Measurements from ENCODE around the gene MAP1LC3B2. TPM values are rescaled to one million over a fixed set of nuclear protein-coding genes. Genes with fewer than 3 reads are reported as not detected.
"Not testable (repeated sequence)": the region's sequence is repeated elsewhere in the genome, so short reads cannot be mapped to it uniquely, and the experiment has no call there.

Gene MAP1LC3B2
- polyA plus RNA-seq, 12 donors: 3.5 to 8.0 (median 6.1) TPM; not detected in 2

GRCh38 chr12:116556964-116557698 lies 2.0 kb upstream of the MAP1LC3B2 start:
- DNase-seq: no peak

DNA sequence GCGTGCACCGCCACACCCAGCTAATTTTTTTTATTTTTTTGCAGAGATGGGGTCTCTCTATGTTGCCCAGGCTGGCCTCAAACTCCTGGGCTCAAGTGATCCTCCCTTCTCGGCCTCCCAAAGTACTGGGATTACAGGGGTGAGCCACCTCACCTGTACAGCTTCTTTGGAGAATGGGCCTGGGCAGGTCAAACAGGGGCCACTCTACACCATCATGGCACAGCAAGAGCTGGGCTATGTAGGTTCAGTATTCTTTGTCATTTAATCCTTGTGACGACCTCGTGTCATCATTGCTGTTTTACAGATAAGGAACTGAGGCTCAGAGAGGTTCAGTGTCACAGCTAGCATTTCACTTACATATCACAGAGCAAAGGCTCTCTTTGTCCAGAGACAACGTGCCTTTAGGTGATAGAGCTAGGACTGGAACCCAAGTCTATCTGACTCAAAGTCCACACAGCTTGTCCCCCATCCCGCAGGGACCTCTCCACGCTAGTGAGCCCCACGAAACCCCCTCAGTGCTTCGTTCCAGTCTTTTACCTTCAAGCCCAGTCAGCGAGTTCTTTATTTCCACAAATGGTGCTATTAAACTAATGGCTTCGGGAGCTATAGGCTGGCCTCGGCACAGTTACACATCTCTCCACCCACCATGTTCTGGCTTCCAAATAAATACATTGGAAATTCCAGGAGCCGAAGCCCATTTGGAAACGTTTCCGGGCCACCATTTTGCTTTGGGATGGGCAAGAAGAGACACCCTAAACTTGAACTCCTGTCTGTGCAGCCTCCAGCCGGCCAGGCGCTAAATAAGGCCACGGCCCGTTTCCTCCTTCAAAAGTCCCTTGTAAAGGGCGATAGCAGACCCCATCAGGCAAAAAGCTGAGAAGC lies 660 bp upstream of the MAP1LC3B2 start:
- no peak for DNase-seq

DNA sequence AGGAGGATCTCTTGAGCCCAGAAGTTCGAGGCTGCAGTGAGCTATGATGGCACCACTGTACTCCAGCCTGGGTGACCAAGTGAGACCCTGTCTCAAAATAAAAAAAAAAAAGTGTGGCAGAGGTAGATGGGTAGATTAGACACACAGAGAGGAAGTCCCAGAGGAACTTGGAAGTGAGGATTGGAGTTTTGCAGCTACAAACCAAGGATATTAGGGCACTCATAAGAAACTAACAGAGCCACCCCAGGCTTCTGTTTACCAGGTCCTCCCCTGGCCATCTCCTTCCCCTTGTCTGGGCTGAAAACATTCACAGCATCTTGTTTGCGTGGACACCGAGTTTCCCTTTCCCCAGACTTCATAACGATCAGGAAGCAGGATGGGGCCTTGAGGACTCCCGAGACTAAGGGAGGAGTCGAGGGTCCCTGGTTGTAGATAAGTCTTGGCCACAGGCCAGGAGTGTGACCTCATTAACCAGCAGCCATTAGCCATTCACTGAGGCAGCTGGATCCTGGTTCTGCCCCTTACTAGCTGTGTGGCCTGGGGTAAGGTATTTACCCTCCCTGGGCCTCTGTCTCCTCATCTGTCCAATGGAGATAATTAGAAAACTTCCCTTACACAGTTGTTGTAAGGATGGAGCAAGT lies 2.1 kb downstream of the MAP1LC3B2 start:
- DNase-seq: no peak

DNA sequence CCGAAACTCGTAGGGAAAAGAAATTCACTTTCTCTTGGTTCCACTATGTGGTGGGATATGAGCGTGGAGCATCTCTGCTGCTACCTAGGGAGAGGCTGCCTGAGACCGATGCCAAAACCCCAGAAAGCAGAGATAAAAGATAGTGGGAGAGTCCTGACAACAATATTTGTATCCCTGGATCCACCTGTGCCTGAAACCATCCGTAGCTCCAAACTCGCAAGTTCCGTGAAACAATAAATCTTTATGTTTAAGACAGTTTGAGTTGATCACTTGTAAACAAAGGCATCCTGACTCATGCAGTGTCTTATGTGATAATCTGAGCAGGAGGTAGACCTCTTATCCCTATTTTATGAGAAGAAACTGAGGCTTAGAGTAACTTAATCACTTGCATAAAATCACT lies 2.9 kb downstream of the MAP1LC3B2 start:
- no peak for DNase-seq

- DNase-seq: no peak
Measured at GRCh38 chr12:116563262-116563661, 4.1 kb downstream of the MAP1LC3B2 start.

DNA sequence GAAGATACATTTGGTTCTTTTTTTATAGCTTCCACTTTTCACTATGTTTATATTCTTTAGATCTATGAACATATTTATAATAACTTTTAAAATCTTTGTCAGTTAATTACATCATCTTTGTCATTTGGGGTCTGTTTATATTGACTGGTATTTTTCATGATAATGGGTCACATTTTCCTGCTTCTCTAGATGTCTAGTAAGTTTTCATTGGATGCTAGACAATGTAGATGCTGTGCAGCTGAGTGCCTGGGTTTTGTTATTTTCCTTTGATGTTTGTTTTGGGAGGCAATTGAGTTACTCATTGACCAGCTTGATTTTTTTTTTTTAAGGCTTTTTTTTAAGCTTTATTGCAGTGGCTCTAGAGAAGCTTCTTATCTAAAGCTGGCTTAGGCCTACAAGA lies 4.9 kb downstream of the MAP1LC3B2 start:
- no peak for DNase-seq

- DNase-seq: not testable (repeated sequence)
Measured at GRCh38 chr12:116565221-116565620, 6.0 kb downstream of the MAP1LC3B2 start.

GRCh38 chr12:116565963-116566362 lies 6.8 kb downstream of the MAP1LC3B2 start:
- no peak for DNase-seq

DNA sequence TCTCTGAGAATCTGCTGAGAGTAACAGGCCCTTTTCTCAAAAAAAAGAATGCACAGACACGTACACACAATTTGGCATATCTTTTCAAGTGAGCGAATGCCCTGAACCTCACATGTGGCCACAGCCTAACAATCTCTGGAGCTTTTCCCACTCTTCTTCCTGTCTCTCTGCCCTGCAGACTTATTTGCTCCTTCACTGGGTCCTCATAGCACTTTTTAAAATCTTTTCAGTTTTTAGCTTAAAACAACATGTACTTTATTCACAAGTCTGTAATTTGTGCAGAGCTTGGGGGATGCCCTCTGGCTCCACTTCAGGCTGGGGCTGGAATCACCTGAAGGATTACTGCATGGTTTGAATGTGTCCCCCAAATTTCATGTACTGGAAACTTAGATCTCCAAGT lies 9.0 kb downstream of the MAP1LC3B2 start:
- no peak for DNase-seq

DNA sequence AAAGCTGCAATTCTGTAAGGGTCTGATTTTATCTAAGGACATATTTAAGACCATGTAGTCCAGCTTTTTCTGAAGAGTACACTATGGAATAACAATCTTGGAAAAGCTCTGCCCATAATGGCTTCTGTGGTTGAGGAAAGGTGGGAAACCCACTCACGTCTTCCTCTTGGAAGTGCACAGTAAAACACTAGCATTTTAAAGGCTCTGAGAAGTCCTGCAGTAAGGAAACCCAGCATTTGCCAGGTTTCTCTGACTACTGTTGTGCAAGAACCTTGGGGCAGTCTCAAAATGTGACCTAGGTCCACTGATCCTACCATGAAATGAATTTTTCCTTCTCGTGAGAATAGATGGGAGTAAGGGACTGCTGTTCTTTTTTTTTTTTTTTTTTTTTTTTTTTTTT lies 11.9 kb downstream of the MAP1LC3B2 start:
- no peak for DNase-seq

DNA sequence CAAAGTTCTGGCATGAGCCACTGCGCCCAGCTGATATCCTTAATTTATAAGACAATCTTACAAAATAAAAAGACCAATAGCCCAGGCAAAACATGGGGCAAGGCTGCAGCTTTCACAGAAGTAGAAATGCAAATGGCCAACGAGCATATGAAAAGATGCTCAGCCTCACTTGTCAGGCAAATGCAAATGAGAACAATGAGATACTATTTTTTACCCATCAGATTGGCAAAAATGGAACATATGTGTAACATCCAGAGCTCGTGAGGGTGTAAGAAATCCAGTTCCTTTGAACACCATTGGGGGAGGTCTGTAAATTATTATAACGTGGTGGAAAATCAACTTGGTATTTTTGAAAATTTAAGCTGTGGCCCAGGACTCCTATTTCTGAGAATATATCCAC lies 14.6 kb downstream of the MAP1LC3B2 start:
- no peak for DNase-seq

- DNase-seq: not testable (repeated sequence)
Measured at GRCh38 chr12:116575754-116576153, 16.6 kb downstream of the MAP1LC3B2 start.

GRCh38 chr12:116577154-116577561 lies 18.0 kb downstream of the MAP1LC3B2 start:
- no peak for DNase-seq

DNA sequence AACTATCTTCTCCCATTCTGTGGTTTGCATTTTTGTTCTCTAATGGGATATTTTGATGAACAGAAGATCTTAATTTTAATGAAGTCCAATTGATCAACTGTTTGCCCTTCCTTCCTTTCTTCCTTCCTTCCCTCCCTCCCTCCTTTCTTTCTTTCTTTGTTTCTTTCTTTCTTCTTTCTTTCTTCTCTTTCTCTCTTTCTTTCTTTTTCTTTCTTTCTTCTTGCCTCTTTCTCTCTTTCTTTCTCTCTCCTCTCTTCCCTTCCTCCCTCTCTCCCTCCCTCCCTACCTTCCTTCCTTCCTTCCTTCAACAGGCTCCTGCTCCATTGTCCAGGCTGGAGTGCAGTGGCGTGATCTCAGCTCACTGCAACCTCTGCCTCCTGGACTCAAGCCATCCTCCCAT lies 18.9 kb downstream of the MAP1LC3B2 start:
- DNase-seq: no peak

DNA sequence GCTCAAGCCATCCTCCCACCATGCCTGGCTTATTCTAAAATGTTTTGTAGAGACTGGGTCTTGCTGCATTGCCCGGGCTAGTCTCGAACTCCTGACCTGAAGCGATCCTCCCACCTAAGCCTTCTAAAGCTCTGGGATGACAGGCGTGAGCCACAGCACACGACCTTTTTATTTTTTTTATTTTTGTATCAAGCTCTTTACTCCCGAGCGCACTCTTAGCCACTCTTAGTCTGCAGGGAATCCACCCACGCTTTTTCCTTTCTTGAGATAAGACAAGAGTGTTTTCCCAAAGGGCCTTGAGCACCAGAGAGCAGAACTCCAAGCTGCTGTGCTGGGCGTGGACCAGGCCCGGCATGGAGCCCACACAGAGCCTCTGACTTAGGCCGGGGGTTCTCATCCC lies 23.4 kb downstream of the MAP1LC3B2 start:
- DNase-seq: no peak

DNA sequence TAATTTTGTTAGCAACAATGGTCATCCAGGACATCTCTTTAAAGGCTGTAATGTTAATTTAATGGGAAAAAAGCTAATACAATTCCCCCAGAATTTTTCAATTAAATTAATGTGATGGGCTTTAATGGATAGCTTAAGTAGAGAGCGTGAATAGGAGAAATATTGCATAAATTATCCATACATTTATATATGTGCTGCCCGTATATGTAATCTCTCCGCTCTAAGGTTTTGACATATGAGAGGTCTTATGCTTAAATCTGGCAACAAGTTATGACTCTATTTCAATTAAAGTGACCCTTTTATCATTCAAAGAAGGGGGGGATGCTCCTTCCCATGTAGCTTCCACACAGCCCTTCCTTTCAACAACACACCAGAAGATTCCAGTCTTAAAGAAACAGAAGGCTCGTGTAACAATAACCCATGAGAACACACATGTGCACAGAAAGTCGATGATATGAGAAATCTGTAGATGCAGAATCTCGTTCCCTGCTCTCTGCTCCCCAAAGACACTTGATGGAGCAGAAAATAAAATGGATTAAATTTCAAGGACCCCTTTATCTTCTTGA lies 24.0 kb downstream of the MAP1LC3B2 start:
- no peak for DNase-seq

DNA sequence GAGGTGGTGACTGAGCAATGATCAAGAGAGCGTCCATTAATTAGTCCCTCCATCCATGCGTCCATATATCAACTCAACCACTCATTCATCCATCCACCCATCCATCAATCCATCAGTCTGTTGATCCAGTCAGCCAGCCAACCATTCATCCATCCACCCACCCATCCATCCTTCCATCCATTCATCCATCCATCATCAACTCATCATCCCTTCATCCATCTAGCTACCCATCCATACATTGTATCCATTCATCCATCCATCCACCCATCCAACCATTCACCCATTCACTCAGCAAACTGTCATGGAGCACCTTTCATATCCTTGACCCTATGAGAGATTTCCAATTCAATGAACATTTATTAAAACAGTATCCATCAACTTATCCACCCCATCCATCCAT lies 28.1 kb downstream of the MAP1LC3B2 start:
- no peak for DNase-seq

DNA sequence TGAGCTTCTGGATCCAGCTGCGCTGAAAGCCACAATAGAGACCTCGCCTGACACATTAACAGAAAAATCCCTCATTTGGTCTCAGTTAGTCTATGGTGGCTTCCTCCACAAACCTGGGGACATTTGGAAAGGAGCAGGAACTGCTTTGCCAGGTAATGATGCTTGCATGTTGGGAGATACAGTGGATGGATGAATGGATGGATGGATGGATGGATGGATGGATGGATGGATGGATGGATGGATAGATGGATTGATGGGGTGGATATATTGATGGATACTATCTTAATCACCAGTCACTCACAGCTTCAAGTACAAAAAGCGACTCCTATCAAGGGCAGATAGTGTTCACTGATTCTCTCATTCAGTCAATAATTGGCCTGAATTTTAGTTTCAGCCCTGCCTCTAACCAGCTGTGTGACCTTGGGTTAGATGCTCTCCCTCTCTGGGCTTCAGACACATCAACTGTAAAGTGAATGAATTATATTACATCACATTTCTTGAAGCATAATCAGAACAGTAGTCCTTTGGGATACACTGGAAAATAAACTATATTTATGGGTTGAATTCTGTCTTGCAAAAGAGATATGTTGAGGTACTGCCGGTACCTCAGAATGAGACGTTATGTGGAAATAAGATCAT lies 29.3 kb downstream of the MAP1LC3B2 start:
- DNase-seq: no peak

DNA sequence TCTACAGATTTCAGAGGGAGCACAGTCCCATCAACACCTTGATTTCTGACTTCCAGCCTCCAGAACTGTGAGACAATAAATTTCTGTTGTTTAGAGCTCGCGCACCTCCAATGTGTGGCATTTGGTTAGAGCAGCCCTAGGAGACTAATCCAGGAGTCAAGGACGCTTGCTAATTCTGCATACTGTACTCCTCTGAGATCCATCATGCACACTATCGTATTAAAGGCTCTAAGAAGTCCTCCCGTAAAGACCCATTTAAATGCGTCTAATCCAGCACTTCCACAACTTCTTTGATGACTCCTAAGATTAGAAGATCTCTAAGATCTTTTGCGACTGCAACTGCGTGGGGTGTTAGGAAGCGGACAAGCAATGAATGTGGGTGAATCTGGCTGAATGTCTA lies 30.4 kb downstream of the MAP1LC3B2 start:
- no peak for DNase-seq

GRCh38 chr12:116590561-116590960 lies 31.4 kb downstream of the MAP1LC3B2 start:
- no peak for DNase-seq

DNA sequence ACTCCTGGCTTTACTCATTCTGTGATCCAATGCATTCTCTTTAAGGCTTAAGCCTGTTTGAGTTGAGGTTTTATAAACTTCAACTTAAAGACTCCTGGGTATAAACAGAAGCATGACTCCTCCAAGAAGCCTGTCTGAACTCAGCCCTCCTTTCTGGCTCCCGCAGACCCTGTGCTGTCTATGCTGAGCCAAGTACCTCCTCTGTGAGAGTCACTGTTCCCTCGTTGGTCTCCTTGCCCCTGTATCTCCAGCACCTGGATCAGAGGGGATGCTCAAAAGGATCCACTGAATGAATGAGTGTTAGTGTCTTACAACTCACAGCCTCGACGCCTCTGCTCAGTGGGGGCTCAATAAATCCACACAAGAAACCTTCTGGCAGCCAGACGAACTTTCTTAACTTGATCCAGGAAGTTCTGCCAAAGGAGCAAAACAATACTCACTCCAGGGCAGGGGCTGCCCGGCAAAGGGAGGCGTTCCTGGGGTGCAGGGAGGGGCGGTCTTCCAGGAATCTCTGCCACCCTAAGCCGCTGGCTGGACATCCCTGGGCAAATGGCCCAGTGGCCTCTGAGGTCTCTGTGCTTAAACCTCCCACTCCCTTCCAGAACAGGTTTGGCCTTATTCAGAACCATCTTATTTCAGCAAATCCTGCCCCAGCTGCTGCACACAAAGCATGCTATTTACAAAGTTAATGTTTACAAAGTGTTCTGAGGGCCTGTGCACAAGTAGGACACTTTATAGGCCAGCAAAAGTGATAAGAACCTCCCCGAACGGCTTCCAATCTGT lies 32.9 kb downstream of the MAP1LC3B2 start:
- peak; percentile 53 for DNase-seq
